ENCODE results near the gene NATD1.

Gene NATD1

GRCh38 chr17:21291862-21292261, 38.7 kb upstream of the NATD1 start:
- TF ChIP-seq POLR2AphosphoS5 (IDR thresholded peaks at IDR 0.05; ENCODE audit: borderline replicate concordance, low read depth, low read length), result no peak
- DNase-seq (ENCODE audit: low read depth, low spot score), result no peak
- H3K4me3 ChIP-seq, result no peak overlapping the region
- H3K27ac ChIP-seq, result no peak overlapping the region
- H3K36me3 ChIP-seq (ENCODE audit: insufficient read depth, low read length), result no peaks in the 10 kb centered on the region
- H3K9me3 ChIP-seq (ENCODE audit: low read depth, low read length), result no peaks in the 10 kb centered on the region
- H3K9ac ChIP-seq (ENCODE audit: insufficient read length), result no peak overlapping the region

GRCh38 chr17:21291357-21291756, 38.1 kb upstream of the NATD1 start:
- no peak overlapping the region for H3K9ac ChIP-seq (ENCODE audit: insufficient read length)
- H3K9me3 ChIP-seq (ENCODE audit: low read depth, low read length), result no peaks in the 10 kb centered on the region
- TF ChIP-seq POLR2AphosphoS5 (IDR thresholded peaks at IDR 0.05; ENCODE audit: borderline replicate concordance, low read depth, low read length) (no peak), EZH2 (IDR thresholded peaks at IDR 0.05) (no peak)
- no peak overlapping the region for H3K4me3 ChIP-seq
- DNase-seq (ENCODE audit: low read depth, low spot score), result no peak
- H3K36me3 ChIP-seq (ENCODE audit: insufficient read depth, low read length), result no peaks in the 10 kb centered on the region
- no peak overlapping the region for H3K27ac ChIP-seq

GRCh38 chr17:21289902-21290571, 36.8 kb upstream of the NATD1 start:
- TF ChIP-seq FOXP2 (optimal IDR thresholded peaks at IDR 0.05; ENCODE audit: control extremely low read depth, extremely low read length, insufficient read depth) (no peak), POLR2AphosphoS5 (IDR thresholded peaks at IDR 0.05; ENCODE audit: borderline replicate concordance, low read depth, low read length) (no peak), EZH2 (IDR thresholded peaks at IDR 0.05) (no peak)
- Histone ChIP-seq H3K36me3 (ENCODE audit: insufficient read depth, low read length) (no peaks in the 10 kb centered on the region), H3K9me3 (ENCODE audit: low read depth, low read length) (no peaks in the 10 kb centered on the region), H3K27ac (no peak overlapping the region), H3K4me3 (no peak overlapping the region), H3K9ac (ENCODE audit: insufficient read length) (no peak overlapping the region)
- no peak for DNase-seq (ENCODE audit: low read depth, low spot score)

- Histone ChIP-seq H3K4me3 (no peak overlapping the region), H3K27ac (no peak overlapping the region), H3K9ac (ENCODE audit: insufficient read length) (no peak overlapping the region), H3K9me3 (ENCODE audit: low read depth, low read length) (no peaks in the 10 kb centered on the region), H3K36me3 (ENCODE audit: insufficient read depth, low read length) (no peaks in the 10 kb centered on the region)
- no peak for TF ChIP-seq EZH2 (IDR thresholded peaks at IDR 0.05)
- no peak for TF ChIP-seq POLR2AphosphoS5 (IDR thresholded peaks at IDR 0.05; ENCODE audit: borderline replicate concordance, low read depth, low read length)
- no peak for TF ChIP-seq FOXP2 (optimal IDR thresholded peaks at IDR 0.05; ENCODE audit: control extremely low read depth, extremely low read length, insufficient read depth)
- DNase-seq (ENCODE audit: low read depth, low spot score), result no peak
Observed at GRCh38 chr17:21289175-21289901, 36.1 kb upstream of the NATD1 start.

- Histone ChIP-seq H3K9me3 (ENCODE audit: low read depth, low read length) (no peaks in the 10 kb centered on the region), H3K27ac (no peak overlapping the region), H3K9ac (ENCODE audit: insufficient read length) (no peak overlapping the region), H3K4me3 (no peak overlapping the region), H3K36me3 (ENCODE audit: insufficient read depth, low read length) (no peaks in the 10 kb centered on the region)
- no peak for DNase-seq (ENCODE audit: low read depth, low spot score)
- no peak for TF ChIP-seq FOXP2 (optimal IDR thresholded peaks at IDR 0.05; ENCODE audit: control extremely low read depth, extremely low read length, insufficient read depth)
- no peak for TF ChIP-seq EZH2 (IDR thresholded peaks at IDR 0.05)
- no peak for TF ChIP-seq POLR2AphosphoS5 (IDR thresholded peaks at IDR 0.05; ENCODE audit: borderline replicate concordance, low read depth, low read length)
Observed at GRCh38 chr17:21288571-21289017, 35.4 kb upstream of the NATD1 start.

- Histone ChIP-seq H3K36me3 (ENCODE audit: insufficient read depth, low read length) (no peaks in the 10 kb centered on the region), H3K9ac (ENCODE audit: insufficient read length) (peak overlapping the region; percentile 15), H3K9me3 (ENCODE audit: low read depth, low read length) (no peaks in the 10 kb centered on the region), H3K4me3 (no peak overlapping the region; the same call in 1 of the 2 replicates), H3K27ac (no peak overlapping the region)
- DNase-seq (ENCODE audit: low read depth, low spot score), result no peak
- TF ChIP-seq POLR2AphosphoS5 (IDR thresholded peaks at IDR 0.05; ENCODE audit: borderline replicate concordance, low read depth, low read length), result no peak
- no peak for TF ChIP-seq EZH2 (IDR thresholded peaks at IDR 0.05)
Observed at GRCh38 chr17:21287703-21288449, 34.7 kb upstream of the NATD1 start.

GRCh38 chr17:21286909-21287702, 33.9 kb upstream of the NATD1 start:
- H3K27ac ChIP-seq, result no peak overlapping the region
- peak overlapping the region; percentile 86; the same call in 1 of the 2 replicates for H3K4me3 ChIP-seq
- no peak for TF ChIP-seq EZH2 (IDR thresholded peaks at IDR 0.05)
- TF ChIP-seq POLR2AphosphoS5 (IDR thresholded peaks at IDR 0.05; ENCODE audit: borderline replicate concordance, low read depth, low read length), result no peak
- no peak for TF ChIP-seq FOXP2 (optimal IDR thresholded peaks at IDR 0.05; ENCODE audit: control extremely low read depth, extremely low read length, insufficient read depth)
- no peak for DNase-seq (ENCODE audit: low read depth, low spot score)
- H3K9me3 ChIP-seq (ENCODE audit: low read depth, low read length), result no peaks in the 10 kb centered on the region
- H3K36me3 ChIP-seq (ENCODE audit: insufficient read depth, low read length), result no peaks in the 10 kb centered on the region
- H3K9ac ChIP-seq (ENCODE audit: insufficient read length), result peak overlapping the region; percentile 41

All from SK-N-MC (cell line).